Thyroid gland (tissue), 4 donors: ENCODE results near the gene PRKAG1. TPM values are rescaled to one million over a fixed set of nuclear protein-coding genes. Genes with fewer than 3 reads are reported as not detected.

Experiments
- DNase-seq, 2 donors: peaks; one replicate each; pipeline ENCODE4 v3.0.0-alpha.2; 2019
- H3K27ac ChIP-seq, 3 donors: fragments of 200-600 bp; sonication (generic); 1 replicate in 2 of 3; 2 replicates in 1 of 3; pipeline ENCODE4 v1.5.1; 2016 to 2019; ENCODE audit warnings: mild to moderate bottlenecking in 1 of 3, moderate library complexity in 1 of 3
- H3K27me3 ChIP-seq: fragments of 200-600 bp; sonication (generic); one replicate; pipeline ENCODE4 v1.5.1; 2019
- H3K36me3 ChIP-seq, 2 donors: fragments of 200-600 bp; sonication (generic); one replicate each; pipeline ENCODE4 v1.5.1; 2016 to 2019
- H3K4me1 ChIP-seq, 2 donors: fragments of 200-600 bp; sonication (generic); one replicate each; pipeline ENCODE4 v1.5.1; 2017 to 2019
- H3K4me3 ChIP-seq, 3 donors: fragments of 200-600 bp; sonication (generic); replicated peaks in 1 of 3; 1 replicate in 2 of 3; 2 replicates in 1 of 3; pipeline ENCODE4 v1.5.1; 2016; ENCODE audit warnings: mild to moderate bottlenecking in 1 of 3
- H3K9me3 ChIP-seq: fragments of 200-600 bp; sonication (generic); one replicate; pipeline ENCODE4 v1.5.1; 2017
- CTCF ChIP-seq, 6 experiments: fragments of 200-600 bp in 3 of 6; fragments of 450-650 bp in 3 of 6; sonication (generic) in 3 of 6; IDR thresholded peaks; one replicate each; pipeline ENCODE4 v1.5.1; 2016 to 2019; ENCODE audit warnings: antibody characterized with exemption in 6 of 6, mild to moderate bottlenecking in 2 of 6, inconsistent platforms in 1 of 6, moderate library complexity in 1 of 6
- POLR2A ChIP-seq, 2 donors: fragments of 450-650 bp; IDR thresholded peaks; one replicate each; pipeline ENCODE4 v1.6.1; 2017; ENCODE audit warnings: antibody characterized with exemption in 2 of 2, mild to moderate bottlenecking in 2 of 2, moderate library complexity in 1 of 2
- WGBS, 2 donors: methylation state at CpG; one replicate each; pipeline ENCODE4 v1.1.5; 2017; 5-methylcytosine and 5-hydroxymethylcytosine counted together
- intact Hi-C: fragments of 100-400 bp; cut with DNase I; formaldehyde crosslinking; loops from one replicate; pipeline ENCODE4 v1.15.1; 2023
- total RNA-seq, 4 donors: library from RNA; depleted of rRNA; stranded (reverse); fragments of >200 nt; gene quantifications; one replicate each; pipeline ENCODE4 v1.2.3, GENCODE V29; 2016

The PRKAG1 gene
- total RNA-seq, 4 donors from 2014 or later: 50.3 to 68.1 (median 59.9) TPM

DNA sequence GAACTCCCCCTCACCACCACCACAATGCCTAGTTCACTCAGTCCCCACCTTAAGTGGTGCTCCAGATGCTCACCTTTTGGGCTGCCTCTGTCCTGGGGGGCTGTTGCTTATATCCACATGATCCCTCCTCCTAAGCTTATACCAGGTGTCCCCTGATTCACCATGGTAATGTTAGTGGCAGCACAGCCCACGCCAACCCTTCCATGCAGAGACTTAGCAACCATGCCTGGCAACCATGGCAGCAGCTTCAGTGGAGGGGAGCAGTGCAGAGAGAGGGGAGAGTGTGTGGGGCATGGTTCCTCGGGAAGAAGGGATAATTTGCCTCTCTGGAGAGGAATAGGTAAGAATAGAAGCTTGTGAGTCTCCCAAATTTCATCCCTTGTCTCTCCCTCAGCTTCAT lies 18.2 kb downstream of the PRKAG1 start:
- WGBS, 2 donors: 95 to 98% methylated on average over 2 of the region's 2 CpGs
- TF ChIP-seq CTCF (IDR thresholded peaks at IDR 0.05) (no peak), POLR2A (IDR thresholded peaks at IDR 0.05) (no peak)
- no peaks in the 10 kb centered on the region for H3K9me3 ChIP-seq
- intact Hi-C loops: no loop called here
- no peak for DNase-seq
- H3K4me3 ChIP-seq: no peak overlapping the region
- no peak overlapping the region for H3K27ac ChIP-seq
- peaks cover 26 to 32% of the 10 kb centered on the region in 2 donors for H3K4me1 ChIP-seq
- peaks cover 5% of the 10 kb centered on the region for H3K27me3 ChIP-seq
- H3K36me3 ChIP-seq: peaks cover 36 to 37% of the 10 kb centered on the region in 2 donors

DNA sequence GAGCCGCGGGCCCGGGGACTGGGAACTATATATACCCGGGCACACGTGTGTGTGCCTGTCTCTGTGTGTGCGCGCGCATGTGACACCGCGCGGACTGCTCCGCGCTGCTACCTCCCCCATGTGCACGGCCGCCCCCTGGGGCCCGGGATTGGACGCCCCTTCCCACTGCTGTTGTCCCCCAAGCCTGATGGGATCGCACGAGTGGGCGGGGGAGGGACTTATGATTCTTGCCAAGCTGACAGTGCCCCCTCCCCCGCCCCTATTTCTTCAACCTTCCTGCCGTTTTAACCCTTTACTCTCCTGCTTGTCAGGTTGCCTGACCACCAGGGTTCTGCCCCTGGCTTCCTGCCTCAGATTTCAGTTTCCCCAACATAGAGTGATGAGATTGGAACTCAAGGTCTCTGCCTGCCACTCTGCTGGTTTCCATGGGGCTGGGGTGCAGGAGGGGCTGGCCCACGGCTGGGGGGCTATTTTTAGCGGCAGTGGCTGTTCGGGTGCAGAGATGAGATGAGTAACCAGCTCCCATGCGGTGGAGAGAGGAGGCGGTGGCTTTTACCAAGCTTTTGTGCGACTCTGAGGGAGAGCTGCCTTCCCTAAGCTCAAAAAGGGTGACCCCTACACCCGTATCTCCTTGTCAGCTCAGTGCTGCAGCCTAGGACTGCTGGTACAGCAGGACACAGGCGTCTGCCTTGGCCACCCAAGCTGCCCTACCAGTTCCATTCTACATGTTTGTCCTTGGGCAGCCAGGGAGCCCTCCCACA lies 19.0 kb downstream of the PRKAG1 start, which contains the start of gene DDN:
Gene DDN (minus strand): TSS at position 5 of the 761 bp plus-strand sequence. CDS start 88 bp downstream, outside the sequence.
- 4 to 14% methylated on average over 13 to 20 of the region's 30 CpGs for WGBS, 2 donors
- no peak for DNase-seq
- peaks cover 31 to 38% of the 10 kb centered on the region in 2 donors for H3K4me1 ChIP-seq

DNA sequence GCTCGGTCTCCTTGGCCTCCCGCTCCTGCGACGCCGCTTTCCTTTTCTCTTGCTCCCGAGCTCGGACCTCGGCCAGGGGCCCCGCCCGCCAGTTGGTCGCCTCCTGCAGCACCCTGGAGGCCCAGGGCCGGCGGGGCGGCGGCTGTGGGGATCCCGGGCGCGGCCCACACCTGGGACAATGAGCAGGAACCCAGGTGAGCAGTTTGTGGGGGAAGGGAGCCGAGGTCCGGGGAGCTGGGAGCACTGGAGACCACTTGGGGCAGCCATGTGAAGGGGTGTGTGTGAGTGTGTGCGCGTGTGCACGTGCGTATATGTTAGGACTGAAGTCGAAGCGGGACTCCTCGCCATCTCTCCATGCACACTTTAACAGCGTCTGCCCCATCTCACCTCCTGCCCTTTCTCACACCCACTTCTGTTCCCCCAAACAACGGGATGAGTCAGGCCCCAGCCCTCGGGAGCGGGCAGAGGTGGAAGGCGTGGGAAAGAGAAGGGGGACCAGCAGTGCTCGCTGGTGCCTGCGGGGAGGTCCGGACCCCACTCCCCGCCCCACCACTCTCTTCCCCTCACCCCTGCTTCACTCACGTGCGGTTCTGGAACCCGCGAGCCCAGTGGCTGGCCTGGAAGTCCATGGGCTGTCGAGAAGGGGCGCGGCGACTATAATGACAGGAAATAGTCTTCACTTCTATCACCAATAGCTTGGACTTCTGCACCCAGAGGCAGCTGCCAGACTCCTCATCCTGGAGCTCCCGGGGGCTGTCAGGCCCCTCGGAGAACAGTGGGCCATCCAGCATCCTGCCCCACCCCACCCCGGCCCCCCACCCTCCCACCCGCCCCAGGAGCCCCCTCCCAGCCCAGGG lies 19.9 kb downstream of the PRKAG1 start:
- Histone ChIP-seq H3K27me3 (peaks cover 5% of the 10 kb centered on the region), H3K4me3 (peak overlapping the region in 1 of 3 donors; percentile 36), H3K36me3 (peaks cover 20 to 22% of the 10 kb centered on the region in 2 donors), H3K4me1 (peaks cover 31 to 38% of the 10 kb centered on the region in 2 donors), H3K9me3 (no peaks in the 10 kb centered on the region), H3K27ac (no peak overlapping the region)
- TF ChIP-seq CTCF (IDR thresholded peaks at IDR 0.05) (no peak), POLR2A (IDR thresholded peaks at IDR 0.05) (no peak)
- intact Hi-C loops: no loop called here
- 3 to 4% methylated on average over 24 to 36 of the region's 48 CpGs for WGBS, 2 donors
- DNase-seq: no peak

More for the DNA sequence above, 19.0 kb downstream of the PRKAG1 start, which contains the start of gene DDN:
- intact Hi-C loops: no loop called here
- H3K27me3 ChIP-seq: peaks cover 5% of the 10 kb centered on the region
- H3K27ac ChIP-seq: no peak within 1 kb of the TSS
- peaks cover 28 to 30% of the 10 kb centered on the region in 2 donors for H3K36me3 ChIP-seq
- no peaks in the 10 kb centered on the region for H3K9me3 ChIP-seq
- no peak for TF ChIP-seq CTCF (IDR thresholded peaks at IDR 0.05)
- peak within 1 kb of the TSS in 1 of 3 donors; percentile 36 for H3K4me3 ChIP-seq

- H3K27me3 ChIP-seq: peaks cover 5% of the 10 kb centered on the region
These were observed 20.7 kb downstream of the PRKAG1 start for GRCh38 chr12:48997719-48998496.

More at GRCh38 chr12:48997719-48998496, 20.7 kb downstream of the PRKAG1 start:
- no peaks in the 10 kb centered on the region for H3K9me3 ChIP-seq
- peak in 1 of 2 donors; percentile 31 for DNase-seq
- WGBS, 2 donors: 10% methylated on average over 3 of the region's 57 CpGs; no CpG with 5 or more reads in 1 of the 2 donors
- TF ChIP-seq POLR2A (IDR thresholded peaks at IDR 0.05) (no peak), CTCF (IDR thresholded peaks at IDR 0.05) (no peak)
- intact Hi-C loops: no loop called here
- no peak overlapping the region for H3K27ac ChIP-seq
- H3K4me3 ChIP-seq: peak overlapping the region in 1 of 3 donors; percentile 36
- peaks cover 31 to 38% of the 10 kb centered on the region in 2 donors for H3K4me1 ChIP-seq
- peaks cover 13% of the 10 kb centered on the region in 2 donors for H3K36me3 ChIP-seq
